Breast epithelium (tissue), 3 donors: Measurements from ENCODE around the gene PARP12.
"Not testable (repeated sequence)": the region's sequence is repeated elsewhere in the genome, so short reads cannot be mapped to it uniquely, and the experiment has no call there.

Experiments used
- CTCF ChIP-seq, 3 donors: fragments of 450-650 bp; IDR thresholded peaks; one replicate each; pipeline ENCODE4 v1.5.1; 2016 to 2017; ENCODE audit warnings: antibody characterized with exemption in 3 of 3, mild to moderate bottlenecking in 3 of 3, moderate library complexity in 3 of 3
- POLR2A ChIP-seq: fragments of 450-650 bp; IDR thresholded peaks from one replicate; pipeline ENCODE4 v1.6.1; 2016; ENCODE audit warnings: antibody characterized with exemption, mild to moderate bottlenecking, moderate library complexity
- POLR2AphosphoS5 ChIP-seq, 3 donors: sonication (generic); formaldehyde crosslinking; IDR thresholded peaks; one replicate each; pipeline ENCODE4 v1.6.1; 2017; ENCODE audit warnings: antibody characterized with exemption in 3 of 3

DNA sequence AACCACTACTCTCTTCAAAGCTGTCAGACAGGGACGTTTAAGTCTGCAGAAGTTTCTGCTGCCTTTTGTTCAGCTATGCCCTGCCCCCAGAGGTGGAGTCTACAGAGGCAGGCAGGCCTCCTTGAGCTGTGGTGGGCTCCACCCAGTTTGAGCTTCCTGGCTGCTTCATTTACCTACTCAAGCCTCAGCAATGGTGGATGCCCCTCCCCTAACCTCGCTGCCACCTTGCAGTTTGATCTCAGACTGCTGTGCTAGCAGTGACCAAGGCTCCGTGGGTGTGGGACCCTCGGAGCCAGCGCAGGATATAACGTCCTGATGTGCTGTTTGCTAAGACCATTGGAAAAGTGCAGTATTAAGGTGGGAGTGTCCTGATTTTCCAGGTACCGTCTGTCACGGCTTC lies 46.0 kb upstream of the PARP12 start:
- TF ChIP-seq POLR2A; CTCF (IDR thresholded peaks at IDR 0.05); POLR2AphosphoS5 (IDR thresholded peaks at IDR 0.05): not testable (repeated sequence)
